Activated CD8-positive, alpha-beta memory T cell treated with anti-CD3 and anti-CD28 coated beads for 4 hours (primary cell): Measurements from ENCODE around the gene DHRS1.
A peak's percentile ranks its signal among the peaks of the same experiment; 100 is the strongest.

ENCODE experiments used
- DNase-seq, 2 donors: peaks; one replicate each; pipeline ENCODE4 v3.0.0-alpha.2; 2020; ENCODE audit warnings: low read depth in 2 of 2

Gene DHRS1

DNA sequence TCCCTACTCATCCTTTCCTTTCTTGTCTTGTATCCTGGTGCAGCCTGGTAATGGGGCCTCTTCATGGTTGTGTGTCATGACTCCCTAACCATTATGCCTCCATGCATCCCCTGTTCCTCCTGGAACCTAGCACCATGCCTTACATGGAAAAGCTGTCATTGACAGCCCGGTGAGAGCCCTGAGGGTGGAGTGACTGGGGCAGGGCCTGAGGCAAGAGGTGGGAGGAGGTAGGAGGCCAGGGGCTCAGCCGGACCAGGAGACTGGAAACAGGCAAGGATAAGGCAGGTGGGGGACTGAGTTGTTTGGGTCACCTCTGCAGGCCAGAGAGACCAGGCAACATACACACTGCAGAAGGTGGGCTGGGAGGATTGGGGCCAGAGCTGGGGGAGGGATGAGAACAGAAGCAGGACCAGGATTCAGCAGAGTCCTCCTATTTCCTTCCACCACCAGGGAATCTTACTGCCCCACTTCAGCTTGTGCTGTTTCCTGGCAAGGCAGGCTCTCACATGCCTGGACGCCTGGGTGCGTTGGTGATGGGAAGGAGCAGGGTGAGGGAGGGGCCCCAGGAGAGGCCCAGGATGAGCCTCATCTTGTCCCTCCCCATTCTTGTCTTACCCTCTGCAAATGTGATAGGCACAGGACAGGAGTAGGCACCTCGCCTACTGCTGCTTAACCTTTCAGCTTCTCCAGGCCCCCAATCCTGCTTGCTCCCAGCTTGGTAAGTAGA lies 10.1 kb upstream of the DHRS1 start, which contains the start of gene LTB4R2:
Gene LTB4R2, plus strand, starts transcription at position 603 of the 727 bp plus-strand sequence. CDS start 525 bp downstream, outside the sequence.
- no peak for DNase-seq

DNA sequence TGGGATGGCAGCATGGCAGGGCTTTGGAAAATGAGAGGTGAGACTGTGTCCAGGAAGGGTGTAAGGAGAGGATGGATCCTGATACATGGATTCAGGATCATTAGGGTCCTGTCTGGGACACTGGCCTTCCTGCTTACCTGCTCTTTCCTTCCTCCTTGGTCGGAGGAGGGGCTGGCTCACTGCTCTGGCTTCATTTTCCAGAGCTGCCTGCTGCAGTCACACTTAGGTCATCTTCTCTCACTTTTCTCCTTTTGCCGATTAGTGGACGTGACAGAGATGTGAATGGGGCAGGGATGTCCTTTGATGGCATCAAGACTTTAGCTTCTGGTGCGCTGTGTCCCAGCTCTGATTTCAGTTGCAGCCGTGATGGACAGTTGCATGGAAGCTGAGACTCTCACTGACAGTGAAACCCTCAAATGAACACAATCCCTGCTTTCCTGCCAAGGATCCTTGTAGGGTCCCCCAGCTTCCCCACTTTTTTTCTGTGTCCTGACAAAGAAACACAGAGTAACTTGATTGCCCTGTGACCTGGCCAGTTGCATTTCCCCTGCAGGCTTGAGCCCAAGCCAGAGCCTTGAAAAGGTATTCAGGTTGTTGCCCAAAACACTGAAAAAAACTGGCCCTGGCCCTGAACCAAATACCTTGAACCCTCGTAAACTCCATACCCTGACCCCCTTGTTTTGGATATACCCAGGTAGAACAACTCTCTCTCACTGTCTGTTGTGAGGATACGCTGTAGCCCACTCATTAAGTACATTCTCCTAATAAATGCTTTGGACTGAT lies 9.0 kb upstream of the DHRS1 start:
- no peak for DNase-seq

DNA sequence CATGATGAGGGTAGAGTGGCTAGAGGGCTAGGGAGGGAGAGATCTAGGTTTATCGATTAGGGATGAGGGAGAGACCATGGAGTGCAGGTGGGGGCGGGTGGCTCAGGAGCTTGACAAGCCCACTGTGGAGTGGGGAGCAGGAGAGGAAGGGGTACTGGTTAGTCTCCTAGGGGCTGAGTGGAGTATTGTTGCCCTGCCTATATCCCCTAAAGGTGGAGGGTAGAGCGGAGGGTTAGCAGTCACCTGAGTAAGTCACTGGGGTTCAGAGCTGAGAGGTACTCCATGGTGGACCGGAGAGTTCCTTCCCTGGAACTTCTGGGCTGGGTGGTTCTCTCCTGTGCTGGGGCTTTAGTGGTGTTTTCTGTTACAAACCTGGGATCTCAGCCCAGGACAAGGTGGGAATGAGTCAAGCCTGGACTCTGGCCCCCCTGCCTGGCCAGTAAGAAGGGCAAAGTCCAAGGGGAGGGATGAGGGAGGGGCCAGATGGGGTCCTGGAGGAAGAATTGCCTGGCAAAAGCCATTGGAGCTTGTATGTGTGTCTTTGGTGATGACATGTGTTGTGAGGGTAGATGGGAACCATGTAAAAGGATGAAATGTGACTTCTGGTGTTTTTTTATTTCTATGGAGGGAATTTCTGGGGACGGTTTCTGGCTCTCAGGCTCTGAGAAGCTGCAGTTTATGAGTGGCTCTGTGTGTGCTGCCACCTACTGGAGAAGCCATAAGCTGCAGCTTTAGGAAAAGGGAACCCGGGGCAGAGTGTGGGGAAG lies 8.2 kb upstream of the DHRS1 start, which contains the start of gene CIDEB:
Gene CIDEB, minus strand, starts transcription at position 403 of the 767 bp plus-strand sequence. Its CDS starts 119 bp downstream, at position 284.
- DNase-seq, result no peak

DNA sequence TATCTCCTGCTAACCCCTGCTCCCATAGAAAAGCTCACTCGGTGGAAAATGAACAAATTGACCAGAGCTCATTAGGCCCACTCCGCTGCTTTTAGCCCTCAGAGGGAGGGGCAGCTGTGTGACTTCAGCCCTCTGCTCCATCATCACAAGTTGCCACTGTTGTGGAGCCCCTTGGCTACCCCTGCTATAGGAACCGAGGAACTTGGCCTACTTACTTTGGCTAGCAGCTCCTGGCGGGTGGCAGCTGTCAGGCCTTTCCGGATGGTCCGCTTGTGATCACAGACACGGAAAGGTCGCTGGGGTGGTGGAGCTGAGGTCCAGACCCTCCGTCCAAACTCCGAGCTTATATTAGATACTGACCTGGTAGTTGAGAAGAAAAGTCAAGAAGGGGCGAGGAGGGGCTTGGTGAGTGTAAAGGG lies 7.6 kb upstream of the DHRS1 start:
- no peak for DNase-seq

DNA sequence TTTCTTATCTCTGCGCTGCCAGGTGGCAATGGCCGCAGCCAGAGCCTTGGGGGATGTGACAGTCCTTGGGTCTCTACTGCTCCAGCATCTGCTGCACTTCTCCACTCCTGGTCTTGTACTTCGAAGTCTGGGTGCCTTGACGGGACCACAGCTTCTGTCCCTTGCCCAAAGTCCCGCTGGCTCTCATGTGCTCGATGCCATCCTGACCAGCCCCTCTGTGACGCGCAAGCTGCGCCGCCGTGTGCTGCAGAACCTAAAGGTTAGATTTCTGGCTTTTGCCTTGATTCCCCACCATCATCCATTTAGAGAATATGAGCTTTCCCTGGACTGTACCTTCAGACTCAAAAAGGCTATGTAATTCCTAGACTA lies 4.4 kb upstream of the DHRS1 start:
- DNase-seq, result no peak

DNA sequence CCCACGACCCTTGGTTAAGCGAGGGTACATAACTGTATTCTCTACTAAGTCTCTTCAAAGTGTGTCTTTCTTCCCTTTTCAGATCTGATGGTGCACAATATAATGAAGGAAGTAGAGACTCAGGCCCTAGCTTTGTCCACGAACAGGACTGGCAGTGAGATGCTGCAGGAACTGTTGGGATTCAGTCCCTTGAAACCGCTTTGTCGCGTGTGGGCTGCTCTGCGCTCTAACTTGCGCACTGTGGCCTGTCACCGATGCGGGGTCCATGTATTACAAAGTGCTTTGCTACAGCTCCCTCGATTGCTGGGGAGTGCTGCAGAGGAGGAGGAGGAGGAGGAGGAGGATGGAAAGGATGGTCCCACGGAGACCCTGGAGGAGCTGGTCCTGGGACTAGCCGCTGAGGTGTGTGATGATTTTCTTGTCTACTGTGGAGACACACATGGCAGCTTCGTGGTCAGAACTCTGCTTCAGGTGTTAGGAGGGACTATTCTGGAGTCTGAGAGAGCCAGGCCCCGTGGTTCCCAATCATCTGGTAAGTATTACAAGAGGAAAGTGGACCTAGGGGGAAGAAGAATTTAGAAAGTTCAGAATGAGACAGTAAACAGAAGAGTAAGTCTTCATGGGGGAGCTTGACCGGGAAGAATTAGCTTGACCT lies 873 bp upstream of the DHRS1 start:
- DNase-seq, result no peak

DNA sequence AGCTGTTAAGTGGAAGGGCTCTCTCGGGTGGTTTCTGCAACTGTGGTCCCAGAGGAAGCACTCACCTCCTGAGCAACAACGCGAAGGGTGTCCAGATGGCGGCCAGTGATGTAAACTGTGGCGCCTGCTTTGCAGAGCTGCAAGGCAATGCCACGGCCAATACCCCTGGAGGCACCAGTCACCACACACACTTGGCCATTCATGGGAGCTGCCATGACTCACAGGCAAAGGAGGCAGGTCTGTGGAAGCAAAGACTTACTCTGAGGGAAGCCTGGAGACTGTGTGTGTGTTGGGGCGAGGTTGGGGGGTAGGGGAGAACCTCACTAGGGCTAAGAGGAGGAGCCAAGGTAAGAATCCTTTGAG lies 707 bp downstream of the DHRS1 start:
- DNase-seq, result no peak

DNA sequence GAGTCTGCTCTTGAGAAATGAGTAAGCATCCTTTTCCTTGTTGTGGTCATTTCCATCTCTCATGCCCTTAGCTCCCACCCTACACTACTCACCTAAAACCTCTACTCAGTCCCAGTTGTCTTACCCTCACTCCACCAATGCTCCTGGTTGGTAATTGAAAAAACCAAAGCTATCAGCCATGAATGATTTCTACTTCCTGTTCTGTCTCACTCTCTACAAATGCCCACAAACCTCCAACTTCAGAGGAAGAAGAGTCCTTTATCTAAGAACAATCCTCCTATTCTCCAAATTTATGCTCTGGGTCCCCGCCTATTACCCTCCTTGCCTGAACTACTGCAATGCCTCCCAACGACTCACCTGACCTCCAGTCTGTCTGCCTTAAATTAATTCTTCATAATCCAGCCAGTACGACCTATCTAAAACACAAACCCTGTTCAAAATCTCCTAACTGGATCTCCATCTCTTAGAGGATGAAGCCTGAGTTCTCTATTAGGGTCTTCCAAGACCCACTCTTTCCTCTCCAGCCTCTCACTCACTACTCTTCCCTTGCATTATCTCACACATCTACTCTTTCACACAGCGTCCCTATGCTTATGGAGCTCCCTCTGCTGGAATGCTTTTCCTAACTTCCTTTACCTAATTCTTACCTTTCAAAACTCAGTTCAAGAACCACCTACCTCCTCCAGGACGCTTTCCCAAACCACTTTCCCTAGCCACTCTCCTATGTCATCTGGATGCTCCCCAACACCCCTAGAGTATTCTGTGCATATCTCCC lies 2.2 kb downstream of the DHRS1 start:
- DNase-seq, result no peak

DNA sequence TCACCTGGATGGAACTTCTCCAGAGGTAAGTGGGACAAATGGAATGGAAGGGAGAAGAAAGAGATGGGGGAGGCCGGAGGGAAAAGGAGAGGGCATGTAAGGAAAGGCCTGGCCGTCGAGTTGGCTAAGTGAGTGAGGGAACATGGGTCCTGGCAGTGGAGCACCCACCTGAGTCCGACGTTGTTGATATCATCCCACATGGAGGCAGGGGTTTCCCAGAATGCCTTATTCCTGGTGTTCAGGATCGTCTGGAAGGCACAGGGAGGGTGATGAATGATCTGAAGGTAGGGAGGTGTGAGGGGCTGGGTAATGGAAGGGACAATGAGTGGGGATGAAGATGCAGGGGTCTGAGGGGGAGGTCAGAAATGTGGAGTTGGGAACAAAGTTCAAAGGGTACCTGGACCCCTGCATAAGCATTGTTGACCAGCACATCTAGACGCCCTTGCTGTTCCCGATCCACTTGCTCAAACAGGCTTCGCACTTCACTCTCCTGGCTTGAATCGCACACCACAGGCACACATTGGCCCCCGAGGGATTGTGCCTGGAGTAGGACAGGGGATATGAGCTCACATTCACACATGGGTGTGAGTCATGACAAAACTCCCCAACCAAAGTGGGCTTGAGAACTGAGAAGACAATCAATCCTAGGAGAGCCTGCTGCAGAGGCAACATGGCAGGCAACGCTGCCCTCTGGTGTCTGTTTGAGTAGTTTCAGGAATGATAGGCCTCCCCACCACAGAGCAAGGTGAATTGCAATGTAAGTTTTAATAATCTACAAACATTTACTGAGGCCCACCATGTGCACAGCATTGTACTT lies 3.0 kb downstream of the DHRS1 start:
- DNase-seq, result peak in 1 of 2 donors; percentile 64

DNA sequence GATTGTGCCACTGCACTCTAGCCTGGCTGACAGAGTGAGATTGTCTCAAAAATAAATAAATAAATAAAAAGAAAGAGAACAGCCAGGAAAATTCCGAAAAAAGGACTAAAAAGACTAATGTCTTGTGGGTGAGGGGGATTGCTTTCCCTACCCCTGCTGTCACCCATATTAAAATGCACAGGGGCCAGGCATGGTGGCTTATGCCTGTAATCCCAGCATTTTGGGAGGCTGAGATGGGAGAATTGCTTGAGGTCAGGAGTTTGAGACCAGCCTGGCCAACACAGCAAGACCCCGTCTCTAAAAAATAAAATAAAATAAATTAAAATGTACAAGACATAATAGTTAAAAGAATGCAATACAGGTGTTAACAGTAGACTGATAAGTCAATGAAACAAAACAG lies 6.1 kb downstream of the DHRS1 start:
- no peak for DNase-seq

DNA sequence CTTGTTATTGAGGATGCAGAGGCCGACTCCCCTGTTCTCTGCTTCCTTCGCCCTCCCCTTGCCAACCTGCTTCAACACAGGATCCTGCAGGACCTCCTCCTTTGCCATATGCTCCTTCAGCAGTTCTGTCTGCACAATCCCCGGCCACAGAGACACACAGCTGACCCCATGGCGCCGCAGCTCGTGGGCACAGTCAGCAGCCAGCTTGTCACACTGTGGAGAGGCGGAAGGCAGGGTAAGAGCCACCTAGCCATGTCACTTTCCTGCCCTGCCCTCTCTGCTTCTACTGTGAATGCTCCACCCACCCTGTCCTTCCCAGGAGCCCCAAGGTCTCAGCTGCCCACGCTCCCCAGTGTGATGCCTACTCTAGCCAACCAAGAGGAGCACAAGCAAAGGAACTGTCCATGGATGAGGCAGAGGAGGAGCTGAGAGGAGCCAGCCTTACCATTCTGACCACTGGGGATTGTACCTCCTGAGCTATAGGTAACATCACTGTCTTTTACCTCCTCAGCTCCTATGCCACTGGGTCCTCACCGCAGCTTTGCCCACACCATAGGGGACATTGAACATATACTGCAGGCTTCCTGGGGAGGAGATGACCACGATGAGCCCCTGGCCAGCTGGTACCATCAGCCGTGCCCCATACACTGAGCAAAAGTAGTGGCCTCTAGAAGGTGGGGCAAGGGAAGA lies 7.3 kb downstream of the DHRS1 start:
- DNase-seq, result no peak

DNA sequence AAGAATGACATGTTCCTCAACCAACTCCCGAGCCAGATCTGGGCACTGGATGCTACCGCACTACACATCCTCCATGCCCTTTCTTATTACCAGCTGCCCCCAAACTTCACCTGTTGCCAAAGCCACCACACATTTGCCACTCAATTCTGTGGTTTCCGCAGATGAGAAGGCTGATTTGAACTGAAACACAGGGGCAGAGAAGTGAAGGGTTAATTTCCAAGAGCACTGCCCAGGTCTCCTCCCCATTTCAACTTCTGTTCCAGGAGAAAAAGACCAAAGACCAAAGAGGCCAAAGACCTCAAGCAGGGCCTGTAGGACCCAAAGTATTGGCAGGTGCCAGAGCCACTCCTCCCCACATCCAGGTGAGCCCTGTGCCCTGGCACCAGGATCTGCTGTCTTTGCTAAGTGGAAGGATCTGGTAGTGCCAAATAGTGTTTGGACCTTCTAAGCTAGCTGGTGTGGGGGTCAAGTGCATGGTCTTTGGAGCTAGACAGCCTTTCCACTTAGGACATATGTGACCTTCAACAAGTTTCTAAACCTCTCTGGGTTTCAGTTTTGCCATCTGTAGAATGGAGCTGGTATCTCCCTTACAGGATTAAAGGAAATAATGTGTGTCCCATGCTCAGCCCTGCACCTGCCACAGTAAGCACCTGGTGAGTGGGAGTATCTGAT lies 8.0 kb downstream of the DHRS1 start:
- DNase-seq, result no peak

DNA sequence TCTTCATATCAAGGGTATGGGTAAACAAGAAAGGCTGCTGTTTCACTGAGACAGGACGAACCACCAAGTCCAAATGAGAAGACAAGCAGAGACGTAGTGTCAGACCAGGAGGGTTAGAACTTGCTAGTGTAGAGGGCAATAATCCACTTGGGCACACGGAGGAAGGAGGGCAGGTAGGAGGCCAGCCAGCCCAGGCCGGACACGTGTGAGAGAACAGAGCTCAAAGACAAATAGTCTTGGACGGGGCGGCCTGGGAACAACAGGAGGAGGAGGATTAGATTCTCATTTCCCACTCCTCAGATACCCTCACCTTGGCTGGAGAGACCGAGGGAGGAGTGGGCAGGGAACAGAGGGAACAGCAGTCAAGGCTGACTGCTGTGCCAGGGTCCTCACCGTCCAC lies 8.8 kb downstream of the DHRS1 start:
- DNase-seq, result no peak

DNA sequence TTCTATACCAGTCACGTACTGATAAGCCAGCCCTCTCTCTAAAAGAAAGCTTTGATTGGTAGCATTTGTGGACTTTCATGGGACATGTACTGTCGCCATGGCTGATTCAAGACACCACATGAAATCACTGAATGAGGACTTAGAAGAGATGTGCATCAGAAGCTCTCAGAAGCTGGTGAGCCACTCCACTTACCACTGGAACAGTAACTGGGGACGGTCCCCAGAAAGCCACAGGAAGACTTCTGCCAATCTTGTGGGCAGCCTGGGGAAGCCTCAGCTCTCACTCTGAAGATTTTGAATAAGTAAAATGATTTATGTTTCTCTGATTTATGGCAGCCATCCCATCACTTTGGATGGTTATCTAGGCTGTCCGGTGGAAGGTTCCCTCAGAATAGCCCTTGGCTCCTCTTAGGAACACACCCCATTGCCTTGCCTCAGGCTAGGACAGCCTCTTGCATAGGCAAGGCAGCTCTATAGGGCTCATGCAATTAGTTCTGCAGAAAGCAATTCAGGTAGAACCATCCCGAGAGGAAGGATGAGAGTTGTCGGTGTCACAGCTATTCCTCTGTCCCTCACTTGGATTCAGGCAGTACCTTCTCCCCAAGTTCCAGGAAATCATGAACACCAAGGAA lies 9.8 kb downstream of the DHRS1 start:
- no peak for DNase-seq

DNA sequence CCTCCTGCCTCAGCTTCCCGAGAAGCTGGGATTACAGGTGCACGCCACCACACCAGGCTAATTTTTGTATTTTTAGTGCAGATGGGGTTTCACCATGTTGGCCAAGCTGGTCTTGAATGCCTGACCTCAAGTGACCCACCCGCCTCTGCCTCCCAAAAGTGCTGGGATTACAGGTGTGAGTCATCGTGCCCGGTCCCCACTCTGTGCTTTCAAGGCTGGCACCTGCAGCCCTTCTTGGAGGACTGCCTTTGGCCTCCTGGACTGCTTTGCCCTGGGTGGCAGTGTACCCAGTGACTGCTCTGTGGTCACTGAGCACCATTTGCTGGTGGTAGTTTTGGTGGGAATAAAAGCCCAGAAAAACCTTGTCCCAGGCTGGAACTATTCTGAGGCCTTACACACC lies 12.6 kb downstream of the DHRS1 start:
- no peak for DNase-seq

DNA sequence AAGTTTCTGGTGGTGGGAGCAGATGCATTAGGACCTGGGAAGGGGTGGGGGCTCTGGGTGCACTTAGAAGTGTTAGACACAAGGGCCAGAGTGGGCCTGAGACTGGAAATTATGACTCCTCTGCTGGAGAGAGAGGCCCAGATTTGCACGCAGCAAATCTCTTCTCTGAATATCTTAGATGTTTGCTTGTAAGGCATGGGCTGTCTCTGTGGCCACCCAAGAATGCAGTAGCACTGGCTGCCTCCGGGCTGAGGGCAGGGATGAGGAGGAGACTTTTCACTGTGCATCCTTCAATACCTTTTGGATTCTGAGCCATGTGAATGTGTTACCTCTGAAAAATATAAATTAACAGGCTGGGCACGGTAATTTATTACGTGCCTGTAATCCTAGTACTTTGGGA lies 14.2 kb downstream of the DHRS1 start:
- DNase-seq, result no peak

DNA sequence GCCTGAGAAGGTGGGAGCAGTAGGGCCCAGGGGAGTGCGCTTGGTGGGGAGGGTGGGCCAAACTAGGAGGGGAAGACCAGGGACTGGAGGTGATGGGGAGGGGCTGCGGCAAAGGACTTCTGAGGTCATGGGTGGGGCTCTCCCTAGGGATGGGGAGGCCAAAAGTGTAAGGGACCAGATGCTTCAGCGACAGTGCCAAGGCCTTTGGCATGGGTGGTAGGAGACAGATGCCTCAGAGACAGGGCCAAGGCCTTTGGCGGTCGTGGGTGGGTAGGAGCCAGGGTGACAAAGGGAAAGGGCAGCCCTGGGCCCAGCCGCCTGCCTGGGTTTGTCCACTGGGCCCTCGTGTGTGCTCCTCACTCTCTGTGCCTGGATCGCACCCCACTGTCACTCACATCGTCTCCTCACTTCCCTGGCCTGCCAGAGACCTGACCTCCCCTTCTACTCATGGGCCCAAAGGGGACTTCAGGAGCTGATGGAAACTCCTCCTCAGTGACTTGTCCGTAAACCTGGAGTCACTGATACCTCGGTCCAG lies 15.0 kb downstream of the DHRS1 start:
- DNase-seq, result no peak

DNA sequence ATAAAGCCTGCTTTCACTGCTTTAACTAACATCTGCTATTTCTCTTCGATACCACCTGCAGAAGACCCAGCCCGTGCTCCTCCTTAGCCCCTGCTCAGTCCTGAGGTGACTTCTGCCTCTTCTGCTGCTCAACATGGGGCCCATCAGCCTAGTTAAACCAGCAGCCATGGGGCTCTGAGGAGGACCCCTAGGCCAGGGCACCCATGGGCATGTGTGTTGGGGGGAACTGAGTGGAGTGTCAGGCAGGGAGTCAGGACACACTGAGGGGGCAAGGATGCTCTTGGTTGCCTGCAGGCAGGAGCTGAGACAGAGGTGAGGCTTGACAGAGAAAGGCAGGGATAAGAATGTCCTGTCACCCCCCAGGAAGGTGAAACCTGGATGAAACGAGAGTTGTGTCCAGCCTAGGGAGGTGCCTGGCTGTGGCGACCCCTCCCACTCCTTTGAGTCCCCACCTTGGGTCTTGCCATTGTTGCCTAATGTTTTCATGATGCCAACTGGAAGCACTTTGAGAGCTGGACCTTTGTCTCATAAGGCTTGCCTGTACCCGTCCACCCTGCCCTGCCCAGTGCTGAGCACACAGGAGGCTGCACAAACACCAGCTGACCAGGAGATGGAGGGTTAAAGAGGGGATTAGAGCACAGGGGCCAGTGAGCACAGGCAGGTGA lies 15.7 kb downstream of the DHRS1 start:
- no peak for DNase-seq
